ENCODE data around the gene NAT8.
"Not testable (repeated sequence)": the region's sequence is repeated elsewhere in the genome, so short reads cannot be mapped to it uniquely, and the experiment has no call there.

DNA sequence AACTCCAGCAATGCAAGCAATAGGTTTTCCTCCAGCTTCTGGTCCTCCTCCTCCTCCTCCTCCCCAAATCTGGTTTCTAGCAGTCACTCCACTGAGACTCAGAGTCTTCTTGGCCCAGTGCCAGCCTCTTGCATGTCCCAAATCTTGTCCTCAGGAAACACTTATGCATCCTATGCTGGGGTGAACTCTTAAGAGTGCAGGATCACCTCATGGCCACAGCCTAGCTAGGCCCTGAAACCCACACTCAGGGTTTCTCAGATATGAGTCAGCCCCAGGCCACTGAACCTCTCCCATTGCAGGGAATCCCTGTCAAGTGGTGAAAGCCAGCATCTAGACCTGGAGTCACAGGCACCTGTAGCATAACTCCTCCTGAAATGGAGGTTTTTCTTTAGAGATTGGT lies 18.2 kb downstream of the NAT8 start:
- not testable (repeated sequence) for TF ChIP-seq POLR2A (IDR thresholded peaks at IDR 0.05)
- TF ChIP-seq, protein P1, sequence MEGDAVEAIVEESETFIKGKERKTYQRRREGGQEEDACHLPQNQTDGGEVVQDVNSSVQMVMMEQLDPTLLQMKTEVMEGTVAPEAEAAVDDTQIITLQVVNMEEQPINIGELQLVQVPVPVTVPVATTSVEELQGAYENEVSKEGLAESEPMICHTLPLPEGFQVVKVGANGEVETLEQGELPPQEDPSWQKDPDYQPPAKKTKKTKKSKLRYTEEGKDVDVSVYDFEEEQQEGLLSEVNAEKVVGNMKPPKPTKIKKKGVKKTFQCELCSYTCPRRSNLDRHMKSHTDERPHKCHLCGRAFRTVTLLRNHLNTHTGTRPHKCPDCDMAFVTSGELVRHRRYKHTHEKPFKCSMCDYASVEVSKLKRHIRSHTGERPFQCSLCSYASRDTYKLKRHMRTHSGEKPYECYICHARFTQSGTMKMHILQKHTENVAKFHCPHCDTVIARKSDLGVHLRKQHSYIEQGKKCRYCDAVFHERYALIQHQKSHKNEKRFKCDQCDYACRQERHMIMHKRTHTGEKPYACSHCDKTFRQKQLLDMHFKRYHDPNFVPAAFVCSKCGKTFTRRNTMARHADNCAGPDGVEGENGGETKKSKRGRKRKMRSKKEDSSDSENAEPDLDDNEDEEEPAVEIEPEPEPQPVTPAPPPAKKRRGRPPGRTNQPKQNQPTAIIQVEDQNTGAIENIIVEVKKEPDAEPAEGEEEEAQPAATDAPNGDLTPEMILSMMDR (IDR thresholded peaks at IDR 0.05 in 4 of 5, conservative IDR thresholded peaks at IDR 0.05 in 1 of 5): not testable (repeated sequence)

All from gastrocnemius medialis (tissue), 4 donors.